HepG2 (cell line): ENCODE data around the gene BRAF. TPM values are rescaled to one million over a fixed set of nuclear protein-coding genes. Genes with fewer than 3 reads are reported as not detected.

Experiments used
- ARID2 ChIP-seq: sonication (generic); formaldehyde crosslinking; IDR thresholded peaks from 2 replicates; pipeline ENCODE4 v1.8.1; 2022; ENCODE audit warnings: mild to moderate bottlenecking, missing genetic modification reagents, borderline replicate concordance
- BCL3 ChIP-seq: sonication (generic); formaldehyde crosslinking; IDR thresholded peaks from 2 replicates; pipeline ENCODE4 v1.5.1; 2020; ENCODE audit warnings: mild to moderate bottlenecking, missing genetic modification reagents, moderate library complexity
- CERS6 ChIP-seq: sonication (generic); formaldehyde crosslinking; IDR thresholded peaks from 2 replicates; pipeline ENCODE4 v1.5.0; 2020; ENCODE audit warnings: missing genetic modification reagents
- MAZ ChIP-seq, 2 experiments: sonication (generic) in 1 of 2; formaldehyde crosslinking in 1 of 2; IDR thresholded peaks; 2 replicates each; pipeline versions ENCODE4 v1.5.0 to v1.6.1; 2012 to 2020; ENCODE audit warnings: low read depth in 2 of 2, mild to moderate bottlenecking in 2 of 2, borderline replicate concordance in 1 of 2, improper control_type of control experiment in 1 of 2, low read length in 1 of 2, missing genetic modification reagents in 1 of 2, moderate library complexity in 1 of 2
- PTBP1 ChIP-seq: fragments of 200-400 bp; formaldehyde crosslinking; IDR thresholded peaks from 2 replicates; pipeline ENCODE4 v1.6.1; 2018; ENCODE audit warnings: low read length, low read depth; ENCODE audit not compliant: poor library complexity, severe bottlenecking
- TBX2 ChIP-seq: sonication (generic); formaldehyde crosslinking; IDR thresholded peaks from 2 replicates; pipeline ENCODE4 v1.5.0; 2020; ENCODE audit warnings: missing genetic modification reagents, mild to moderate bottlenecking, borderline replicate concordance
- TGIF2 ChIP-seq: IDR thresholded peaks from 2 replicates; pipeline ENCODE4 v1.6.1; 2016; ENCODE audit warnings: control low read depth, missing compliant biosample characterization
- ZBTB21 ChIP-seq: sonication (generic); formaldehyde crosslinking; IDR thresholded peaks from 2 replicates; pipeline ENCODE4 v1.4.0; 2020; ENCODE audit warnings: missing genetic modification reagents
- ZNF512 ChIP-seq: sonication (generic); formaldehyde crosslinking; IDR thresholded peaks from 2 replicates; pipeline ENCODE4 v1.4.0; 2020; ENCODE audit warnings: mild to moderate bottlenecking, missing genetic modification reagents
- ZNF737 ChIP-seq: sonication (generic); formaldehyde crosslinking; IDR thresholded peaks from 2 replicates; pipeline ENCODE4 v1.5.0; 2020; ENCODE audit warnings: missing genetic modification reagents, mild to moderate bottlenecking, borderline replicate concordance
- polyA plus RNA-seq, 8 experiments: library from polyadenylated mRNA; depleted of rRNA in 3 of 8; stranded (reverse) in 7 of 8; unstranded in 1 of 8; fragments of >200 nt; fragmentation: Illumina TruSeq in 4 of 8; extraction: Trizol in 4 of 8; gene quantifications; 2 replicates each; pipeline versions ENCODE4 v1.2.1 to v1.2.3, GENCODE V29; 2011 to 2016; ENCODE audit warnings: low read depth in 4 of 8, missing spikeins in 1 of 8, mixed read lengths in 1 of 8; ENCODE audit not compliant: insufficient read depth in 1 of 8
- total RNA-seq, 5 experiments: library from RNA; depleted of rRNA; stranded (reverse); fragments of >200 nt; fragmentation: Illumina TruSeq; extraction: Trizol; gene quantifications; 2 replicates each; pipeline ENCODE4 v1.2.3, GENCODE V29; 2016; ENCODE audit warnings: low read depth in 1 of 5

BRAF gene
- total and polyA plus RNA-seq, 2 of the 13 experiments (the other 11 are each of a cell fraction or from before 2014, with no cell fraction given): 12.5 to 13.4 TPM

- TF ChIP-seq ZNF512 (no peak), PTBP1 (no peak), MAZ (IDR thresholded peaks at IDR 0.05; ENCODE audit: borderline replicate concordance, low read depth, low read length) (no peak), MAZ (CRISPR knock-in tag; IDR thresholded peaks at IDR 0.05; ENCODE audit: low read depth) (no peak), TBX2 (CRISPR knock-in tag) (no peak), BCL3 (CRISPR knock-in tag) (no peak), TGIF2 (CRISPR knock-in tag) (no peak), CERS6 (CRISPR knock-in tag) (no peak), ZNF737 (CRISPR knock-in tag) (no peak), ZBTB21 (CRISPR knock-in tag) (no peak), ARID2 (no peak)
Observed at GRCh38 chr7:140734096-140734495, 190.6 kb downstream of the BRAF start (continued).
